HG03521 (cell line): ENCODE data around the gene GON4L.
"Not testable (repeated sequence)": the region's sequence is repeated elsewhere in the genome, so short reads cannot be mapped to it uniquely, and the experiment has no call there.

Experiments used
- ATAC-seq: cut with Tn5 transposase; IDR thresholded peaks from one replicate; pipeline ENCODE4 v1.9.1; 2021; ENCODE audit warnings: mild to moderate bottlenecking, moderate library complexity; ENCODE audit not compliant: unreplicated experiment

GON4L gene

GRCh38 chr1:155833665-155834295, 23.2 kb downstream of the GON4L start:
- no peak for ATAC-seq

GRCh38 chr1:155831279-155831976, 25.6 kb downstream of the GON4L start:
- ATAC-seq = no peak

GRCh38 chr1:155827450-155827849, 29.6 kb downstream of the GON4L start:
- no peak for ATAC-seq

GRCh38 chr1:155816351-155816750, 40.7 kb downstream of the GON4L start:
- ATAC-seq = no peak

- ATAC-seq = no peak
Observed at GRCh38 chr1:155813672-155814071, 43.3 kb downstream of the GON4L start.

- no peak for ATAC-seq
Observed at GRCh38 chr1:155812878-155813277, 44.1 kb downstream of the GON4L start.

GRCh38 chr1:155809088-155809487, 47.9 kb downstream of the GON4L start:
- ATAC-seq = no peak

GRCh38 chr1:155801149-155801548, 55.9 kb downstream of the GON4L start:
- no peak for ATAC-seq

GRCh38 chr1:155795618-155796017, 61.4 kb downstream of the GON4L start:
- ATAC-seq = not testable (repeated sequence)

GRCh38 chr1:155794605-155795245, 62.3 kb downstream of the GON4L start:
- ATAC-seq = no peak

- no peak for ATAC-seq
Observed at GRCh38 chr1:155793213-155793612, 63.8 kb downstream of the GON4L start.

GRCh38 chr1:155777582-155777981, 79.4 kb downstream of the GON4L start:
- no peak for ATAC-seq

GRCh38 chr1:155776414-155776813, 80.6 kb downstream of the GON4L start:
- ATAC-seq = no peak

GRCh38 chr1:155773221-155773620, 83.8 kb downstream of the GON4L start:
- no peak for ATAC-seq

GRCh38 chr1:155769257-155769656, 87.8 kb downstream of the GON4L start:
- no peak for ATAC-seq

GRCh38 chr1:155767399-155767989, 89.5 kb downstream of the GON4L start:
- not testable (repeated sequence) for ATAC-seq

- ATAC-seq = not testable (repeated sequence)
Observed at GRCh38 chr1:155763989-155764388, 93.0 kb downstream of the GON4L start.

GRCh38 chr1:155763090-155763815, 93.8 kb downstream of the GON4L start:
- ATAC-seq = not testable (repeated sequence)

GRCh38 chr1:155761736-155762405, 95.1 kb downstream of the GON4L start:
- no peak for ATAC-seq

- no peak for ATAC-seq
Observed at GRCh38 chr1:155760751-155761475, 96.1 kb downstream of the GON4L start.
